ENCODE results near the gene TMA7B. TPM values are rescaled to one million over a fixed set of nuclear protein-coding genes. Genes with fewer than 3 reads are reported as not detected.

The TMA7B gene
- total RNA-seq, 4 donors from 2014 or later = not detected

DNA sequence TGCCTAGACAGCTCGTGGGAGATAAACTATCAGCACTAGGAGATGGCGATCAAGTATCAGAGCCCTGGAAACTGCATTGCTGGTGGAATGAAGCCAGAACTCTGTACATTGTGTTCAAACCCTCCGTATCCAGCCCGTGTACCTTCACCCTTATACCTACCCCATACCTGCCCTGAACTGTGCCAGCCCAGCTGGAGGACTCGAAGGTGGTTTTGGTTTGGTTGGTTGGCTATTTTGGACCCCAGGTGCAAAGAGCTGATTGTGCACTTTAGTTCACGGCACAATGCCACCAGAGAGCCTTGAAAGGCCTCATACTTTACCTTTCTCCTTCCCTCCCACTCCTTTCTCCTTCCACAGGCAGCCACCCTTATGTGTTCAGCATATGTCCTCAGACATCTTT, 50.5 kb downstream of the TMA7B start:
- no peak for DNase-seq (ENCODE audit: low spot score in 2 of 2)
- peaks cover 0 to 28% (median 3%) of the 10 kb centered on the region in 4 donors for H3K4me1 ChIP-seq
- WGBS, 2 donors = 80 to 92% methylated on average over 5 to 6 of the region's 6 CpGs
- H3K9me3 ChIP-seq = no peaks in the 10 kb centered on the region
- peak overlapping the region in 1 of 4 donors; percentile 74 for H3K27ac ChIP-seq
- TF ChIP-seq, protein P1, sequence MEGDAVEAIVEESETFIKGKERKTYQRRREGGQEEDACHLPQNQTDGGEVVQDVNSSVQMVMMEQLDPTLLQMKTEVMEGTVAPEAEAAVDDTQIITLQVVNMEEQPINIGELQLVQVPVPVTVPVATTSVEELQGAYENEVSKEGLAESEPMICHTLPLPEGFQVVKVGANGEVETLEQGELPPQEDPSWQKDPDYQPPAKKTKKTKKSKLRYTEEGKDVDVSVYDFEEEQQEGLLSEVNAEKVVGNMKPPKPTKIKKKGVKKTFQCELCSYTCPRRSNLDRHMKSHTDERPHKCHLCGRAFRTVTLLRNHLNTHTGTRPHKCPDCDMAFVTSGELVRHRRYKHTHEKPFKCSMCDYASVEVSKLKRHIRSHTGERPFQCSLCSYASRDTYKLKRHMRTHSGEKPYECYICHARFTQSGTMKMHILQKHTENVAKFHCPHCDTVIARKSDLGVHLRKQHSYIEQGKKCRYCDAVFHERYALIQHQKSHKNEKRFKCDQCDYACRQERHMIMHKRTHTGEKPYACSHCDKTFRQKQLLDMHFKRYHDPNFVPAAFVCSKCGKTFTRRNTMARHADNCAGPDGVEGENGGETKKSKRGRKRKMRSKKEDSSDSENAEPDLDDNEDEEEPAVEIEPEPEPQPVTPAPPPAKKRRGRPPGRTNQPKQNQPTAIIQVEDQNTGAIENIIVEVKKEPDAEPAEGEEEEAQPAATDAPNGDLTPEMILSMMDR (IDR thresholded peaks at IDR 0.05) = no peak
- TF ChIP-seq EP300 (IDR thresholded peaks at IDR 0.05) (no peak), POLR2A (IDR thresholded peaks at IDR 0.05) (no peak)
- peaks cover 0 to 15% of the 10 kb centered on the region in 2 donors for H3K27me3 ChIP-seq
- H3K36me3 ChIP-seq = no peaks in the 10 kb centered on the region
- H3K4me3 ChIP-seq = no peak overlapping the region

Other genes starting within 250 kb of the TMA7B start
- 1 to 10 TPM in 2 of 4 donors, under 1 TPM in 2; 0.42 to 3.3 (median 1.8) TPM for gene ENTHD1, start 66.6 kb upstream of the TMA7B start, total RNA-seq
- gene GRAP2, start 59.3 kb upstream of the TMA7B start, total RNA-seq = 10 to 100 TPM in 1 of 4 donors, 1 to 10 TPM in 3; 3.8 to 10.5 (median 4.3) TPM
- 10 to 100 TPM in 2 of 4 donors, 1 to 10 TPM in 2; 8.2 to 11.2 (median 9.8) TPM for gene FAM83F, start 34.6 kb downstream of the TMA7B start, total RNA-seq
- 10 to 100 TPM; 41.8 to 50.9 (median 47.8) TPM for gene TNRC6B, start 217.5 kb downstream of the TMA7B start, total RNA-seq

All from tibial nerve (tissue), 4 donors.